ENCODE data around the gene KCNK1.

DNA sequence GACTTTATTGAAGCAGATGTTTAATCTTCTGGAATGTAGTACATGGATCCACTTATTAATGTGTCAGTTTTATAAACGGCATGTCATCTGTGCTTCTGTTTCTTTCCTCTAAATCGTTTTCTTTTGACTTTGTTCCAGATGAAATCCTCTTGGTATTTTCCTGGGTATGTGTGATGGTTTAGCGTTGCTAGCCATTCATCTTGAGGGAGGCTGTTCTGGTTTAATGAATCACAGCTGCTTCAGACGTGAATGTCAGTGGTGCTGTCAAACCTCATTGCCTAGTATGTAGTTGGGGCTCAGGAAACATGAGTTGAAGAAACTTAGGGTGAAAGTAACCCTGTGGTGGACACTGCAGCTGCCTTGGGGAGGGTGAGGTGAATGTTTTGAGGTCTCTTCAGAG, 33.2 kb downstream of the KCNK1 start:
- TF ChIP-seq, protein P1, sequence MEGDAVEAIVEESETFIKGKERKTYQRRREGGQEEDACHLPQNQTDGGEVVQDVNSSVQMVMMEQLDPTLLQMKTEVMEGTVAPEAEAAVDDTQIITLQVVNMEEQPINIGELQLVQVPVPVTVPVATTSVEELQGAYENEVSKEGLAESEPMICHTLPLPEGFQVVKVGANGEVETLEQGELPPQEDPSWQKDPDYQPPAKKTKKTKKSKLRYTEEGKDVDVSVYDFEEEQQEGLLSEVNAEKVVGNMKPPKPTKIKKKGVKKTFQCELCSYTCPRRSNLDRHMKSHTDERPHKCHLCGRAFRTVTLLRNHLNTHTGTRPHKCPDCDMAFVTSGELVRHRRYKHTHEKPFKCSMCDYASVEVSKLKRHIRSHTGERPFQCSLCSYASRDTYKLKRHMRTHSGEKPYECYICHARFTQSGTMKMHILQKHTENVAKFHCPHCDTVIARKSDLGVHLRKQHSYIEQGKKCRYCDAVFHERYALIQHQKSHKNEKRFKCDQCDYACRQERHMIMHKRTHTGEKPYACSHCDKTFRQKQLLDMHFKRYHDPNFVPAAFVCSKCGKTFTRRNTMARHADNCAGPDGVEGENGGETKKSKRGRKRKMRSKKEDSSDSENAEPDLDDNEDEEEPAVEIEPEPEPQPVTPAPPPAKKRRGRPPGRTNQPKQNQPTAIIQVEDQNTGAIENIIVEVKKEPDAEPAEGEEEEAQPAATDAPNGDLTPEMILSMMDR (IDR thresholded peaks at IDR 0.05), result no peak
- TF ChIP-seq POLR2A (IDR thresholded peaks at IDR 0.05), result no peak

Measured in testis (tissue), 2 donors.